Measurements from ENCODE around the gene MSLN. TPM values are rescaled to one million over a fixed set of nuclear protein-coding genes. Genes with fewer than 3 reads are reported as not detected.

The MSLN gene
- total and polyA plus RNA-seq, 2 of the 8 experiments (the other 6 are each of a cell fraction or from before 2014, with no cell fraction given), result 0.28 to 0.50 TPM

DNA sequence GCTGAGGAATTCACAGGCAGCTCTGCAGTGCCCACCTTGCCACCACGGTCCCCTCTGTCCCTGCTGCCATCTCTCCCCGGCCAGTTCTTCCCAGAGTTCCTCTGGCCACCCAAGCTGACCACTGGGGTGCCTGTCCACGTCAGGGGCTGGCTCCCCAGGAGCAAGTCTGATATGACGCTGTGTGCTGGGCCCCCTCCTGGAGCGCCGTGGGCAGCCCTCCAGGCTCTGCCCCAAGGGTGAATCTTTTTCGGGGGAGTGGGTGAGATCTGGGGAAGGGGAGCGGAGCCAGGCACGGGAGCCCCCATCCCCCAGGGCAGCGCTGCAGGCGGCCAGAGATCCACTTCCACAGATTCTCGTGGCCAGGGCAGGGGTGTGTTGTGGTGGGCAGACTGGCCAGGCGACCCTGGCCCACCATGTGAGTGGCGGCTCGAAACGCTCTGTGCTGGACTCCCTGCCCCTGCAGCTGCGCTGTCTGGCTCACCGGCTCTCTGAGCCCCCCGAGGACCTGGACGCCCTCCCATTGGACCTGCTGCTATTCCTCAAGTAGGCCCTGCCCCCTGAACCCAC, 3.7 kb downstream of the MSLN start (continued):
- no peak for TF ChIP-seq EZH2 (IDR thresholded peaks at IDR 0.05; ENCODE audit: low read depth, low read length, severe bottlenecking)
- no peak for TF ChIP-seq KDM5A (IDR thresholded peaks at IDR 0.05; ENCODE audit: low read length)
